ENCODE data around the gene TTLL4.

TTLL4 gene

GRCh38 chr2:218710687-218711549, at the start of gene TTLL4:
Gene TTLL4, plus strand, starts transcription at chr2:218710835. Its CDS starts 26,842 bp downstream, at chr2:218737677.
- peak; percentile 73 to 100 (median 97) for DNase-seq

- DNase-seq, result no peak
Measured at GRCh38 chr2:218662377-218662776, 48.3 kb upstream of the TTLL4 start.

GRCh38 chr2:218662827-218663226, 47.8 kb upstream of the TTLL4 start:
- no peak for DNase-seq

- no peak for DNase-seq
Measured at GRCh38 chr2:218663901-218664300, 46.7 kb upstream of the TTLL4 start.

- DNase-seq, result no peak
Measured at GRCh38 chr2:218664653-218665052, 46.0 kb upstream of the TTLL4 start.

- DNase-seq, result no peak
Measured at GRCh38 chr2:218671097-218671653, 39.5 kb upstream of the TTLL4 start.

- peak; percentile 42 to 95 (median 84) for DNase-seq
Measured at GRCh38 chr2:218671654-218672566, 38.7 kb upstream of the TTLL4 start, which contains the start of the genes RNF25 and STK36. Gene RNF25, minus strand, starts transcription at chr2:218672002. Its CDS starts 32 bp downstream, at chr2:218671970. Gene STK36, plus strand, starts transcription at chr2:218672086. Its CDS starts 744 bp downstream, at chr2:218672830.

GRCh38 chr2:218679119-218679518, 31.5 kb upstream of the TTLL4 start:
- DNase-seq, result no peak

GRCh38 chr2:218680061-218680460, 30.6 kb upstream of the TTLL4 start:
- no peak for DNase-seq

GRCh38 chr2:218687400-218688060, 23.1 kb upstream of the TTLL4 start:
- peak in 38 of 58 donors; percentile 2 to 81 (median 30) for DNase-seq

GRCh38 chr2:218691234-218691633, 19.4 kb upstream of the TTLL4 start:
- no peak for DNase-seq

- DNase-seq, result no peak
Measured at GRCh38 chr2:218694405-218695145, 16.1 kb upstream of the TTLL4 start.

- no peak for DNase-seq
Measured at GRCh38 chr2:218698885-218699284, 11.8 kb upstream of the TTLL4 start.

- DNase-seq, result peak in 33 of 58 donors; percentile 3 to 67 (median 22)
Measured at GRCh38 chr2:218701806-218702205, 8.8 kb upstream of the TTLL4 start.

- no peak for DNase-seq
Measured at GRCh38 chr2:218703341-218703740, 7.3 kb upstream of the TTLL4 start.

GRCh38 chr2:218708086-218708485, 2.5 kb upstream of the TTLL4 start:
- no peak for DNase-seq

- DNase-seq, result no peak
Measured at GRCh38 chr2:218709908-218710307, 727 bp upstream of the TTLL4 start.

- no peak for DNase-seq
Measured at GRCh38 chr2:218710334-218710686, 325 bp upstream of the TTLL4 start.

- no peak for DNase-seq
Measured at GRCh38 chr2:218711550-218711929, 905 bp downstream of the TTLL4 start.

GRCh38 chr2:218713922-218714321, 3.3 kb downstream of the TTLL4 start:
- DNase-seq, result no peak

Measured in anterior cingulate cortex (tissue), 58 donors.